Upper lobe of left lung (tissue), 6 donors: ENCODE measurements around the gene DGKI. TPM values are rescaled to one million over a fixed set of nuclear protein-coding genes. Genes with fewer than 3 reads are reported as not detected.

ENCODE experiments used
- ATAC-seq, 2 donors: fragments of 200-7000 bp; cut with Tn5 transposase; one replicate each; pipeline ENCODE4 v1.9.1; 2022; ENCODE audit warnings: mild to moderate bottlenecking in 2 of 2, moderate library complexity in 2 of 2; ENCODE audit not compliant: low FRiP score in 2 of 2
- DNase-seq, 2 donors: peaks; one replicate each; pipeline ENCODE4 v3.0.0-alpha.2; 2019 to 2020
- H3K27ac ChIP-seq, 4 donors: fragments of 200-600 bp; sonication (generic); one replicate each; pipeline ENCODE4 v1.5.1; 2016 to 2019
- H3K27me3 ChIP-seq, 4 donors: fragments of 200-600 bp; sonication (generic); one replicate each; pipeline ENCODE4 v1.5.1; 2017 to 2019
- H3K36me3 ChIP-seq, 4 donors: fragments of 200-600 bp; sonication (generic); one replicate each; pipeline ENCODE4 v1.5.1; 2016 to 2019
- H3K4me1 ChIP-seq, 4 donors: fragments of 200-600 bp; sonication (generic); one replicate each; pipeline ENCODE4 v1.5.1; 2018 to 2019
- H3K4me3 ChIP-seq, 4 donors: fragments of 200-600 bp; sonication (generic); one replicate each; pipeline ENCODE4 v1.5.1; 2017 to 2019; ENCODE audit warnings: mild to moderate bottlenecking in 2 of 4, moderate library complexity in 1 of 4
- H3K9me3 ChIP-seq, 4 donors: fragments of 200-600 bp; sonication (generic); one replicate each; pipeline ENCODE4 v1.5.1; 2018 to 2019
- CTCF ChIP-seq, 6 experiments: fragments of 450-650 bp in 4 of 6; fragments of 200-600 bp in 2 of 6; sonication (generic) in 2 of 6; IDR thresholded peaks; one replicate each; pipeline ENCODE4 v1.5.1; 2016 to 2019; ENCODE audit warnings: antibody characterized with exemption in 6 of 6
- EP300 ChIP-seq, 4 donors: sonication (generic); formaldehyde crosslinking; IDR thresholded peaks; one replicate each; pipeline ENCODE4 v1.5.1; 2017; ENCODE audit warnings: antibody characterized with exemption in 4 of 4, control low read depth in 2 of 4
- POLR2A ChIP-seq, 4 donors: fragments of 450-650 bp; IDR thresholded peaks; one replicate each; pipeline ENCODE4 v1.5.1; 2016 to 2017; ENCODE audit warnings: antibody characterized with exemption in 4 of 4, mild to moderate bottlenecking in 2 of 4
- POLR2AphosphoS5 ChIP-seq, 2 donors: sonication (generic); formaldehyde crosslinking; IDR thresholded peaks; one replicate each; pipeline ENCODE4 v1.5.1; 2017; ENCODE audit warnings: antibody characterized with exemption in 2 of 2
- WGBS, 2 donors: methylation state at CpG; one replicate each; pipeline ENCODE4 v1.1.5; 2017 to 2018; 5-methylcytosine and 5-hydroxymethylcytosine counted together
- total RNA-seq, 6 donors: library from RNA; depleted of rRNA in 4 of 6; stranded (reverse); fragments of >200 nt in 4 of 6; gene quantifications; one replicate each; pipeline versions ENCODE4 v1.1.0 to v1.2.1, GENCODE V29; 2016 to 2021
- donor health status: DM: no; HTN: no; CAD: no; lungs with moderate emphysema.
- donor health status: DM: no; HTN: yes; CAD: no; lungs with severe emphysema.

Gene DGKI
- total RNA-seq, 6 donors from 2014 or later: under 0.01 to 4.5 (median 0.34) TPM; not detected in 1

DNA sequence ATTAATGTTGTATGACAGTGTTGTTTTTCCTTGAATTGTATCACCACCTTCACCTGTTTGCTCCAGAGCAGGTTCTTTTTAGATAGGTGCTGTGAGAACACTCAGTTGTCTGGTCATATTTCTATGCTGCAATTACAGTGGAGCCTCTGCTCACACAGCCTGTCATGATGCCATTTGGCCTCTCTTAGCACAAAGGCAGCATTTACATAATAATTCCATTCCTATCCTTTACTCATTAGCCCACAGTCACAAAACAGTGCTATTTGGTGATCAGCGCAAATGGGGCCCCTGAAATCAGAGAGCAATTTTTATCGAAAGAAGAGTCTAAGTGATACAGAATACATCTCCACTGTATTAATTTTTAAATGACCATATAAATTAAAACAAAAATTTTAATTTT lies 13.8 kb upstream of the DGKI start:
- ATAC-seq: no peak
- Histone ChIP-seq H3K27ac (no peak overlapping the region), H3K4me1 (no peaks in the 10 kb centered on the region), H3K36me3 (peaks cover 0 to 9% (median 0%) of the 10 kb centered on the region in 4 donors), H3K27me3 (no peaks in the 10 kb centered on the region), H3K9me3 (no peaks in the 10 kb centered on the region), H3K4me3 (no peak overlapping the region)
- DNase-seq: no peak
- TF ChIP-seq CTCF (IDR thresholded peaks at IDR 0.05) (no peak), POLR2A (IDR thresholded peaks at IDR 0.05) (no peak), POLR2AphosphoS5 (IDR thresholded peaks at IDR 0.05) (no peak), EP300 (IDR thresholded peaks at IDR 0.05) (no peak)
- 98 to 100% methylated on average over 2 of the region's 2 CpGs for WGBS, 2 donors

DNA sequence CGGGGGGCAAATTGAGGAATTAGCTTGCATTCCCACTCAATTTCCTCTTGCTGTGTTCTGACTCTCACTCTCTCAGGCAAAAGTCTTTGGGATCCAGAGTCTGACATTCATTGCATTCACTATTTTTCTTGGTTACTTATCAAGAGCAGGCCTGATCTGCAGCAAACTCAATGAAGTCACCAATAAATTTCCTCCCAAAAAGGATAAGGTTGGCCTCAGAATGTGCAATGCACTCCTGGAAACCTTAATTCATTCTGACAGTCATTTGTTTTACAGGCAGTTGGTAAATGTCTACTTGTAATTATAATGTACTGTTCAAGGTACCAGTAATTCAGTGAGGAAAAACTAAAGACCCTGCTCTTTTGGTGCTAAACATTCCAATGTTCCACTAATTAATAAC lies 6.3 kb upstream of the DGKI start:
- TF ChIP-seq POLR2A (IDR thresholded peaks at IDR 0.05) (no peak), POLR2AphosphoS5 (IDR thresholded peaks at IDR 0.05) (no peak), EP300 (IDR thresholded peaks at IDR 0.05) (no peak), CTCF (IDR thresholded peaks at IDR 0.05) (no peak)
- H3K27ac ChIP-seq: no peak overlapping the region
- no peaks in the 10 kb centered on the region for H3K4me1 ChIP-seq
- no peaks in the 10 kb centered on the region for H3K36me3 ChIP-seq
- 97 to 100% methylated on average over 1 of the region's 1 CpG for WGBS, 2 donors
- no peaks in the 10 kb centered on the region for H3K9me3 ChIP-seq
- H3K4me3 ChIP-seq: no peak overlapping the region
- no peak for DNase-seq
- no peaks in the 10 kb centered on the region for H3K27me3 ChIP-seq
- ATAC-seq: no peak

DNA sequence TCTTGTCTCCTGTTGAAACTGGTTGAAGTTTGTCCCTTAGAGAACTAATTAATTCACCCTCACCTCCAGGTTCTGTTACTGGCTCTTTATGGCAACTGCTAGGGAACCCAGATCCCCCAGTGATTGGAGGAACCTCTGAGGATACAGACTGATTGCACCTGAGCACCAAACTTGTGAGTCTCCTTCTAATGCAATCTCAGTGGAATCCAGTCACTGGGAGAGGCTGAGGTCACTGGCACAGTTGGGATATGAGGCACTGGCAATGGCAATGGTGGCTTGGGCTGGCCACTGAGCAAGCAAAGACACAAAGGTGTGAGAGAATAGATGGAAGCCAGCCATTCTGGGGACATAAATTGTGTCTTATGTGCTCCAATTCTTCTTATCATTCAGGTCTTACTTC lies 5.3 kb upstream of the DGKI start:
- ATAC-seq (no peak), DNase-seq (no peak)
- TF ChIP-seq POLR2AphosphoS5 (IDR thresholded peaks at IDR 0.05): no peak
- TF ChIP-seq CTCF (IDR thresholded peaks at IDR 0.05): no peak
- no peak for TF ChIP-seq POLR2A (IDR thresholded peaks at IDR 0.05)
- no peak for TF ChIP-seq EP300 (IDR thresholded peaks at IDR 0.05)
- Histone ChIP-seq H3K9me3 (no peaks in the 10 kb centered on the region), H3K36me3 (no peaks in the 10 kb centered on the region), H3K27me3 (peaks cover 0 to 7% (median 3%) of the 10 kb centered on the region in 4 donors), H3K4me1 (peaks cover 3 to 6% (median 5%) of the 10 kb centered on the region in 4 donors), H3K27ac (no peak overlapping the region), H3K4me3 (no peak overlapping the region)

GRCh38 chr7:137850972-137851945 lies 4.5 kb upstream of the DGKI start:
- TF ChIP-seq POLR2A (IDR thresholded peaks at IDR 0.05): no peak
- TF ChIP-seq EP300 (IDR thresholded peaks at IDR 0.05): no peak
- TF ChIP-seq CTCF (IDR thresholded peaks at IDR 0.05): no peak
- no peak for TF ChIP-seq POLR2AphosphoS5 (IDR thresholded peaks at IDR 0.05)
- Histone ChIP-seq H3K36me3 (no peaks in the 10 kb centered on the region), H3K9me3 (no peaks in the 10 kb centered on the region), H3K27ac (no peak overlapping the region), H3K4me1 (peaks cover 8 to 14% (median 9%) of the 10 kb centered on the region in 4 donors), H3K4me3 (no peak overlapping the region), H3K27me3 (peaks cover 0 to 14% (median 5%) of the 10 kb centered on the region in 4 donors)
- no peak for ATAC-seq
- DNase-seq: no peak
- 84 to 88% methylated on average over 4 to 6 of the region's 6 CpGs for WGBS, 2 donors
